IPS-18a (cell line): Measurements from ENCODE around the gene TRIM17.

Source experiments
- H3K27ac ChIP-seq: one replicate; pipeline ENCODE4 v1.5.1; 2013; ENCODE audit warnings: low read length
- H3K27me3 ChIP-seq: one replicate; pipeline ENCODE4 v1.6.1; 2013; ENCODE audit warnings: mild to moderate bottlenecking, low read length; ENCODE audit not compliant: control insufficient read depth, insufficient read depth
- H3K36me3 ChIP-seq: one replicate; pipeline ENCODE4 v1.6.1; 2013; ENCODE audit warnings: low read depth, low read length; ENCODE audit not compliant: control insufficient read depth
- H3K4me1 ChIP-seq: one replicate; pipeline ENCODE4 v1.6.1; 2013; ENCODE audit warnings: low read depth, low read length; ENCODE audit not compliant: control insufficient read depth
- H3K4me3 ChIP-seq: one replicate; pipeline ENCODE4 v1.5.1; 2013; ENCODE audit warnings: low read length
- H3K9ac ChIP-seq: one replicate; pipeline ENCODE4 v1.6.1; 2013; ENCODE audit warnings: mild to moderate bottlenecking, low read length, moderate library complexity
- H3K9me3 ChIP-seq: one replicate; pipeline ENCODE4 v1.6.1; 2013; ENCODE audit warnings: low read depth, low read length; ENCODE audit not compliant: control insufficient read depth

Gene TRIM17

DNA sequence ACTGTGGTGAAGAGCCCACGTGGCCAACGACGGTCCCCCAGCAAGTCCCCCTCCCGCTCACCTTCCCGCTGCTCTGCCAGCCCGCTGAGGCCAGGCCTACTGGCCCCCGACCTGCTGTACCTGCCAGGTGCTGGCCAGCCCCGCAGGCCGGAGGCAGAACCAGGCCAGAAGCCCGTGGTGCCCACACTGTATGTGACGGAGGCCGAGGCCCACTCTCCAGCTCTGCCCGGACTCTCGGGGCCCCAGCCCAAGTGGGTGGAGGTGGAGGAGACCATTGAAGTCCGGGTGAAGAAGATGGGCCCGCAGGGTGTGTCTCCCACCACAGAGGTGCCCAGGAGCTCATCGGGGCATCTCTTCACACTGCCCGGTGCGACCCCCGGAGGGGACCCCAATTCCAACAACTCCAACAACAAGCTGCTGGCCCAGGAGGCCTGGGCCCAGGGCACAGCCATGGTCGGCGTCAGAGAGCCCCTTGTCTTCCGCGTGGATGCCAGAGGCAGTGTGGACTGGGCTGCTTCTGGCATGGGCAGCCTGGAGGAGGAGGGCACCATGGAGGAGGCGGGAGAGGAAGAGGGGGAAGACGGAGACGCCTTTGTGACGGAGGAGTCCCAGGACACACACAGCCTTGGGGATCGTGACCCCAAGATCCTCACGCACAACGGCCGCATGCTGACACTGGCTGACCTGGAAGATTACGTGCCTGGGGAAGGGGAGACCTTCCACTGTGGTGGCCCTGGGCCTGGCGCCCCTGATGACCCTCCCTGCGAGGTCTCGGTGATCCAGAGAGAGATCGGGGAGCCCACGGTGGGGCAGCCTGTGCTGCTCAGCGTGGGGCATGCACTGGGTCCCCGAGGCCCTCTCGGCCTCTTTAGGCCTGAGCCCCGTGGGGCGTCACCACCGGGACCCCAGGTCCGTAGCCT lies 56.8 kb downstream of the TRIM17 start:
- Histone ChIP-seq H3K4me3 (no peak overlapping the region), H3K4me1 (no peaks in the 10 kb centered on the region), H3K36me3 (no peaks in the 10 kb centered on the region), H3K27ac (no peak overlapping the region), H3K9ac (no peak overlapping the region), H3K27me3 (no peaks in the 10 kb centered on the region), H3K9me3 (no peaks in the 10 kb centered on the region)

DNA sequence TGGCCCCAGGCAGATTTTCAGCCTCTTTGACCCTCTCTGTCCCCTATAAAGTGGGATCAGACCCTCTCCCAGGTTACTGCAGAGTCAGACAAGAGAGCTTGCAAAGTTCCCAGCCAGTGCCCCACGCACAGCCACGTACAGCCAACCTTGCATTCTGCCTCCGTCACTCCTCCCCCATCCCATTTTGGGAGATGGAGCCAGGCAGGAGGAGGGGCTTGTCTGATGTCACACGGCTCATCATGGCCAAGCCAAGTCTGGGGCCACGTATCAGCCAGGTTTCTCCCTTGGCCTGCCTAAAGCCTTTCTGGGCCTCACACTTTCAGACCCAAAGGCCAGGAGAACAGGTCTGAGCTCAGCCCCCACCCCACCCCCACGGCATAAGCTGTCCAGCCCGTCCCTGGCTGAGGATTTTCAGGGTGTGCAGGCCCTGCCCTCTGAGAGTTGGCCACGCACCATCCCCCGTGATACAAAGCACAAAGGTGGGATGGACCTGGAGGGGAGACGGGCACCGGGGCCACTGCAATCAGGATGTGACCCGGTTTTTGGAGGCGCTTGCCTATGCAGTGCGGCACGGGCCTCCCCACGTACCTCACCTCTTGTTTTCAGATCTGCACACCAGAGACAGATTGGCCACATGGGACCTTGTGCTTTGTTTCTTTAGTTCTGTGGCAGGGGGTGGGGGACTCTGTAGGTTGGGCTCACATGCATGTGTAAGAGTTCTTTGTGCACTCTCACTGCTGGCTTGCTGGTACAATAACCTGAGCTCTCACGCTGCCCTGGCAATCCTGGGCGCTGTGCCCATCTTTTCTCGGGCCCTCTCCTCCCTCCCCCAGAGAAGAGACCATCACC lies 57.7 kb downstream of the TRIM17 start:
- H3K9ac ChIP-seq = no peak overlapping the region
- no peak overlapping the region for H3K4me3 ChIP-seq
- H3K27ac ChIP-seq = no peak overlapping the region
- H3K4me1 ChIP-seq = no peaks in the 10 kb centered on the region
- H3K27me3 ChIP-seq = no peaks in the 10 kb centered on the region
- H3K36me3 ChIP-seq = no peaks in the 10 kb centered on the region
- H3K9me3 ChIP-seq = no peaks in the 10 kb centered on the region

DNA sequence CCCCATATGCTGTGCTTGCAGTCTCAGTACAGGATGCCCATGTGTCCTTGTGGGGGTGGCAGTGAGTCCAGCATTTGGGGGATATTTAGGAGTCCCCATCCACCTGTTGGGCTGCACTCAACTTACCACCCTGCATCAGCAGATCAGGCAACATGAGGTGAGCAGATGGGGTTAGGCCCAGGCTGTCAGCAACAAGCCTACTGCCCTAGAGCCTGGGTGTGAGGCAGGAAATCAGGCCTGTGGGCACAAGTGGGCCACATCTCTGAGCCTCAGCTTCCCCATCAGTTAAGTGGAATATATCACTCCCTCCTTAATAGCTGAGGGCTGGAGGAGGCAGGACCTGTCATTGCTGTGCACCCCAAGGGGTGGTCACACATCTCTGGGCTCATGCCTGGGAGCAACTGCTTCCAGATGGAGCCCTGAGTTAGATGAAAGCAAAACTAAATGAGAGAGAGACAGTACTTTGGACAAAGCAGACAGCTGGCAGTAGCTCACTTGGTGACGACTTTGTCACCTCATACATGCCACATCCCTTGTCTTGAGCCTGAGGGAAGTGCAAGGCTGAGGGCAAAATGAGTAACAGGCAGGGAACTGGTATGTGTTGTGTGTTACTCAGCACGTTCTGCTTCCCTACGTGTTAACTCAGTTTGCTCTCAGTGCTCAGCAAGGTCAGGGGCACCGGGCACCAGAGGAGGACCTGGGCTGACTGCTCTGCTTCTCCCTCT lies 58.5 kb downstream of the TRIM17 start:
- Histone ChIP-seq H3K9ac (no peak overlapping the region), H3K27ac (no peak overlapping the region), H3K36me3 (no peaks in the 10 kb centered on the region), H3K4me3 (no peak overlapping the region), H3K4me1 (no peaks in the 10 kb centered on the region), H3K9me3 (no peaks in the 10 kb centered on the region), H3K27me3 (no peaks in the 10 kb centered on the region)
